Measurements from ENCODE around the gene CTIF.

The CTIF gene

GRCh38 chr18:48789259-48789812 lies 250.5 kb downstream of the CTIF start:
- no peak for DNase-seq (ENCODE audit: low read depth)

- DNase-seq (ENCODE audit: low read depth): no peak
Measured at GRCh38 chr18:48790226-48790863, 251.5 kb downstream of the CTIF start.

- DNase-seq (ENCODE audit: low read depth): no peak
Measured at GRCh38 chr18:48790869-48791635, 252.2 kb downstream of the CTIF start.

GRCh38 chr18:48791636-48792105 lies 252.8 kb downstream of the CTIF start:
- DNase-seq (ENCODE audit: low read depth): no peak

- no peak for DNase-seq (ENCODE audit: low read depth)
Measured at GRCh38 chr18:48792141-48792540, 253.3 kb downstream of the CTIF start.

GRCh38 chr18:48792611-48793380 lies 254.0 kb downstream of the CTIF start:
- no peak for DNase-seq (ENCODE audit: low read depth)

GRCh38 chr18:48794251-48794970 lies 255.6 kb downstream of the CTIF start:
- DNase-seq (ENCODE audit: low read depth): no peak

- DNase-seq (ENCODE audit: low read depth): no peak
Measured at GRCh38 chr18:48795696-48796095, 256.9 kb downstream of the CTIF start.

GRCh38 chr18:48796491-48797205 lies 257.8 kb downstream of the CTIF start:
- no peak for DNase-seq (ENCODE audit: low read depth)

GRCh38 chr18:48797841-48798255 lies 259.0 kb downstream of the CTIF start:
- DNase-seq (ENCODE audit: low read depth): no peak

- DNase-seq (ENCODE audit: low read depth): no peak
Measured at GRCh38 chr18:48798334-48799245, 259.8 kb downstream of the CTIF start.

GRCh38 chr18:48799724-48800315 lies 261.0 kb downstream of the CTIF start:
- no peak for DNase-seq (ENCODE audit: low read depth)

GRCh38 chr18:48800466-48800865 lies 261.6 kb downstream of the CTIF start:
- no peak for DNase-seq (ENCODE audit: low read depth)

- DNase-seq (ENCODE audit: low read depth): no peak
Measured at GRCh38 chr18:48800876-48801727, 262.3 kb downstream of the CTIF start.

GRCh38 chr18:48801728-48802542 lies 263.1 kb downstream of the CTIF start:
- DNase-seq (ENCODE audit: low read depth): no peak

- DNase-seq (ENCODE audit: low read depth): no peak
Measured at GRCh38 chr18:48802543-48803290, 263.9 kb downstream of the CTIF start.

- no peak for DNase-seq (ENCODE audit: low read depth)
Measured at GRCh38 chr18:48803518-48803917, 264.7 kb downstream of the CTIF start.

All from stimulated activated CD8-positive, alpha-beta memory T cell treated with anti-CD3 and anti-CD28 coated beads, Interleukin-12 subunit alpha, Interleukin-12 subunit beta, amount 100 ng/mL, for 4 hours (primary cell).